T-helper 17 cell (primary cell): Measurements from ENCODE around the gene MFN2. TPM values are rescaled to one million over a fixed set of nuclear protein-coding genes. Genes with fewer than 3 reads are reported as not detected.
"Not testable (repeated sequence)": the region's sequence is repeated elsewhere in the genome, so short reads cannot be mapped to it uniquely, and the experiment has no call there.

ENCODE experiments used
- ATAC-seq: fragments of 150-1000 bp; cut with Tn5 transposase; 2 replicates; pipeline ENCODE4 v1.10.0; 2021; ENCODE audit warnings: mild to moderate bottlenecking, moderate library complexity
- DNase-seq, 3 donors: peaks; one replicate each; pipeline versions ENCODE4 v3.0.0 to v3.0.0-alpha.2; 2020 to 2021
- H3K9me3 ChIP-seq: one replicate; pipeline ENCODE4 v1.7.0; 2013; ENCODE audit warnings: low read length, mild to moderate bottlenecking; ENCODE audit not compliant: control insufficient read depth, poor library complexity, severe bottlenecking
- H3K27ac Mint-ChIP-seq: one replicate; pipeline ENCODE4 v1.8.0; 2022; ENCODE audit warnings: mild to moderate bottlenecking, moderate library complexity, mixed read lengths
- H3K27me3 Mint-ChIP-seq: one replicate; pipeline ENCODE4 v1.8.0; 2022; ENCODE audit warnings: mixed read lengths
- H3K36me3 Mint-ChIP-seq: one replicate; pipeline ENCODE4 v1.8.0; 2022; ENCODE audit warnings: low read depth, mixed read lengths
- H3K4me1 Mint-ChIP-seq: one replicate; pipeline ENCODE4 v1.8.0; 2022; ENCODE audit warnings: mild to moderate bottlenecking, mixed read lengths
- H3K4me3 Mint-ChIP-seq: one replicate; pipeline ENCODE4 v1.8.0; 2022; ENCODE audit warnings: mild to moderate bottlenecking, moderate library complexity, mixed read lengths
- total RNA-seq, 4 donors: library from RNA in 2 of 4; stranded (reverse) in 2 of 4; gene quantifications; one replicate each; pipeline ENCODE4 v1.2.3 and lab custom pipeline; 2022 to 2026

Gene MFN2
- total RNA-seq, 2 donors from 2014 or later, result 34.7 to 46.4 TPM

GRCh38 chr1:12044187-12044877, 64.1 kb downstream of the MFN2 start:
- H3K27me3 Mint-ChIP-seq, ATAC-seq, H3K4me1 Mint-ChIP-seq, H3K9me3 ChIP-seq, H3K36me3 Mint-ChIP-seq, H3K4me3 Mint-ChIP-seq, DNase-seq, H3K27ac Mint-ChIP-seq: not testable (repeated sequence)

- Mint-ChIP-seq H3K27me3 (no peaks in the 10 kb centered on the region), H3K4me3 (no peak overlapping the region), H3K4me1 (no peaks in the 10 kb centered on the region), H3K36me3 (no peaks in the 10 kb centered on the region), H3K27ac (no peak overlapping the region)
- ATAC-seq (no peak), DNase-seq (no peak)
- H3K9me3 ChIP-seq, result no peaks in the 10 kb centered on the region
Observed at GRCh38 chr1:12046749-12047119, 66.5 kb downstream of the MFN2 start.

GRCh38 chr1:12047120-12047876, 67.1 kb downstream of the MFN2 start:
- Mint-ChIP-seq H3K4me1 (peaks cover 3% of the 10 kb centered on the region), H3K27me3 (peaks cover 2% of the 10 kb centered on the region), H3K36me3 (no peaks in the 10 kb centered on the region), H3K4me3 (no peak overlapping the region), H3K27ac (no peak overlapping the region)
- DNase-seq (peak in 1 of 3 donors; percentile 15), ATAC-seq (peak; percentile 77)
- no peaks in the 10 kb centered on the region for H3K9me3 ChIP-seq

- H3K9me3 ChIP-seq, result no peaks in the 10 kb centered on the region
- peaks cover 8% of the 10 kb centered on the region for H3K4me1 Mint-ChIP-seq
- no peaks in the 10 kb centered on the region for H3K36me3 Mint-ChIP-seq
- ATAC-seq (no peak), DNase-seq (no peak)
- no peak overlapping the region for H3K4me3 Mint-ChIP-seq
- H3K27ac Mint-ChIP-seq, result no peak overlapping the region
- peaks cover 9% of the 10 kb centered on the region for H3K27me3 Mint-ChIP-seq
Observed at GRCh38 chr1:12048372-12048771, 68.1 kb downstream of the MFN2 start.

- ATAC-seq (no peak), DNase-seq (no peak)
- Mint-ChIP-seq H3K4me1 (peaks cover 8% of the 10 kb centered on the region), H3K27me3 (peaks cover 9% of the 10 kb centered on the region), H3K4me3 (no peak overlapping the region), H3K27ac (no peak overlapping the region), H3K36me3 (no peaks in the 10 kb centered on the region)
- H3K9me3 ChIP-seq, result no peaks in the 10 kb centered on the region
Observed at GRCh38 chr1:12049616-12050015, 69.4 kb downstream of the MFN2 start.

- peaks cover 10% of the 10 kb centered on the region for H3K27me3 Mint-ChIP-seq
- no peak overlapping the region for H3K27ac Mint-ChIP-seq
- no peaks in the 10 kb centered on the region for H3K9me3 ChIP-seq
- DNase-seq (no peak), ATAC-seq (no peak)
- peaks cover 8% of the 10 kb centered on the region for H3K4me1 Mint-ChIP-seq
- peaks cover 1% of the 10 kb centered on the region for H3K36me3 Mint-ChIP-seq
- H3K4me3 Mint-ChIP-seq, result no peak overlapping the region
Observed at GRCh38 chr1:12051361-12051760, 71.1 kb downstream of the MFN2 start.

- no peak for DNase-seq
- ATAC-seq, result peak; percentile 37
- Mint-ChIP-seq H3K36me3 (peaks cover 2% of the 10 kb centered on the region), H3K27me3 (peaks cover 16% of the 10 kb centered on the region), H3K4me3 (peak overlapping the region; percentile 12), H3K27ac (peak overlapping the region; percentile 54), H3K4me1 (peaks cover 8% of the 10 kb centered on the region)
- no peaks in the 10 kb centered on the region for H3K9me3 ChIP-seq
Observed at GRCh38 chr1:12052008-12052573, 71.8 kb downstream of the MFN2 start.

- DNase-seq (no peak), ATAC-seq (no peak)
- peak overlapping the region; percentile 54 for H3K27ac Mint-ChIP-seq
- no peak overlapping the region for H3K4me3 Mint-ChIP-seq
- peaks cover 19% of the 10 kb centered on the region for H3K27me3 Mint-ChIP-seq
- H3K36me3 Mint-ChIP-seq, result peaks cover 2% of the 10 kb centered on the region
- peaks cover 8% of the 10 kb centered on the region for H3K4me1 Mint-ChIP-seq
- no peaks in the 10 kb centered on the region for H3K9me3 ChIP-seq
Observed at GRCh38 chr1:12052997-12053686, 72.9 kb downstream of the MFN2 start.

- H3K4me3 Mint-ChIP-seq, result no peak overlapping the region
- H3K9me3 ChIP-seq, result no peaks in the 10 kb centered on the region
- H3K36me3 Mint-ChIP-seq, result peaks cover 2% of the 10 kb centered on the region
- peaks cover 8% of the 10 kb centered on the region for H3K4me1 Mint-ChIP-seq
- ATAC-seq (no peak), DNase-seq (no peak)
- H3K27ac Mint-ChIP-seq, result no peak overlapping the region
- peaks cover 19% of the 10 kb centered on the region for H3K27me3 Mint-ChIP-seq
Observed at GRCh38 chr1:12053752-12054548, 73.7 kb downstream of the MFN2 start.

- Mint-ChIP-seq H3K4me3 (no peak overlapping the region), H3K27ac (no peak overlapping the region), H3K27me3 (peaks cover 27% of the 10 kb centered on the region), H3K36me3 (peaks cover 2% of the 10 kb centered on the region), H3K4me1 (peaks cover 15% of the 10 kb centered on the region)
- H3K9me3 ChIP-seq, result no peaks in the 10 kb centered on the region
- ATAC-seq (no peak), DNase-seq (no peak)
Observed at GRCh38 chr1:12055259-12055658, 75.0 kb downstream of the MFN2 start.

- no peak overlapping the region for H3K27ac Mint-ChIP-seq
- H3K4me1 Mint-ChIP-seq, result peaks cover 15% of the 10 kb centered on the region
- DNase-seq (no peak), ATAC-seq (no peak)
- no peak overlapping the region for H3K4me3 Mint-ChIP-seq
- H3K9me3 ChIP-seq, result no peaks in the 10 kb centered on the region
- peaks cover 27% of the 10 kb centered on the region for H3K27me3 Mint-ChIP-seq
- peaks cover 2% of the 10 kb centered on the region for H3K36me3 Mint-ChIP-seq
Observed at GRCh38 chr1:12056331-12056841, 76.1 kb downstream of the MFN2 start.

- ATAC-seq, result no peak
- peaks cover 24% of the 10 kb centered on the region for H3K27me3 Mint-ChIP-seq
Observed at GRCh38 chr1:12057382-12057781, 77.1 kb downstream of the MFN2 start.

More at GRCh38 chr1:12057382-12057781, 77.1 kb downstream of the MFN2 start:
- Mint-ChIP-seq H3K4me3 (no peak overlapping the region), H3K4me1 (peaks cover 11% of the 10 kb centered on the region), H3K36me3 (peaks cover 2% of the 10 kb centered on the region), H3K27ac (no peak overlapping the region)
- no peaks in the 10 kb centered on the region for H3K9me3 ChIP-seq
- no peak for DNase-seq
